GM12864 (cell line): ENCODE measurements around the gene SMAD2.

Source experiments
- DNase-seq: peaks from one replicate; pipeline ENCODE4 v3.0.0-alpha.2; 2011; ENCODE audit warnings: low read depth
- H3K4me3 ChIP-seq: 2 replicates; pipeline ENCODE4 v1.5.1; 2011; ENCODE audit warnings: mild to moderate bottlenecking, low read depth, low read length, control low read depth
- CTCF ChIP-seq: IDR thresholded peaks from 2 replicates; pipeline ENCODE4 v1.5.1; 2011; ENCODE audit warnings: low read depth, mild to moderate bottlenecking, moderate library complexity, low read length, control low read depth, inconsistent platforms; ENCODE audit errors: missing control alignments

The SMAD2 gene

GRCh38 chr18:47863041-47863440, 67.4 kb downstream of the SMAD2 start:
- no peak overlapping the region for H3K4me3 ChIP-seq
- no peak for DNase-seq
- no peak for TF ChIP-seq CTCF

- DNase-seq = no peak
- no peak for TF ChIP-seq CTCF
Measured at GRCh38 chr18:47858607-47859006, 71.9 kb downstream of the SMAD2 start.

GRCh38 chr18:47847635-47848034, 82.8 kb downstream of the SMAD2 start:
- DNase-seq = no peak

More at GRCh38 chr18:47858607-47859006, 71.9 kb downstream of the SMAD2 start:
- H3K4me3 ChIP-seq = no peak overlapping the region

GRCh38 chr18:47846431-47846830, 84.0 kb downstream of the SMAD2 start:
- H3K4me3 ChIP-seq = no peak overlapping the region
- no peak for TF ChIP-seq CTCF
- no peak for DNase-seq

More at GRCh38 chr18:47847635-47848034, 82.8 kb downstream of the SMAD2 start:
- no peak overlapping the region for H3K4me3 ChIP-seq
- no peak for TF ChIP-seq CTCF

GRCh38 chr18:47844828-47845498, 85.5 kb downstream of the SMAD2 start:
- no peak for DNase-seq
- no peak for TF ChIP-seq CTCF
- no peak overlapping the region for H3K4me3 ChIP-seq

- DNase-seq = no peak
- TF ChIP-seq CTCF = no peak
- H3K4me3 ChIP-seq = no peak overlapping the region
Measured at GRCh38 chr18:47842836-47843235, 87.6 kb downstream of the SMAD2 start.

- no peak for TF ChIP-seq CTCF
- no peak overlapping the region for H3K4me3 ChIP-seq
- DNase-seq = no peak
Measured at GRCh38 chr18:47838396-47838795, 92.1 kb downstream of the SMAD2 start.
